Nucleus accumbens (tissue), 56 donors: ENCODE measurements around the gene AGBL3.

ENCODE experiments used
- DNase-seq, 56 donors: peaks; one replicate each; lab custom pipeline; 2025; lab: John Stamatoyannopoulos, UW

AGBL3 gene

GRCh38 chr7:135129579-135129978 lies 143.3 kb downstream of the AGBL3 start:
- no peak for DNase-seq

GRCh38 chr7:135143885-135144668 lies 157.8 kb downstream of the AGBL3 start:
- DNase-seq: no peak

DNA sequence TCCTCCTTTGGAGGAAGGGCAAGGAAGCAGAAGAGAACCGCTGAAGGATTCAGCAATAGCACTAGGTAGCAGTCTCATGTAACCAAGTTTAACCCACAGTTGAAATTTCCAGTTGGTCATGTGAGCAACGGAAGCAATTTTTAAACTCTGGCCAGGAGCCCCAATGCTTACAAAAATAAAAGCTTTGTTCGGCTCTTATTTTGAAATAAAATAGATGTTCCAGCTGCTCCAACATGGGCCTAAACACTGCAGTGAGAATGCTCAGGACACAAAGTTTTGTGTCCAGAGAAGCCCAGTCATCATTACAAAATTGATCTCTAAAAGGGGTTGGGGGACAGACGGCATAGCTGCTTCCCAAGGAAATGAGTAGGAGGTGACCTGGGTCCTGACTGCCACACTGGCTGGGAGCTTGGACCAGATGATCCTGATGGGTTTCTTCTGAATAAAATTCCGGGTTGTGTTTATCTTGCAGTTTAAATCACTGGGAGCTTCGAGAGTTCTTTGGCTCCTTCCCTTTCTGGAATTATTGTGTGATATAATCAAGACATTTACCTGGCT lies 161.1 kb downstream of the AGBL3 start:
- DNase-seq: peak in 2 of 56 donors; percentile 24 to 35

DNA sequence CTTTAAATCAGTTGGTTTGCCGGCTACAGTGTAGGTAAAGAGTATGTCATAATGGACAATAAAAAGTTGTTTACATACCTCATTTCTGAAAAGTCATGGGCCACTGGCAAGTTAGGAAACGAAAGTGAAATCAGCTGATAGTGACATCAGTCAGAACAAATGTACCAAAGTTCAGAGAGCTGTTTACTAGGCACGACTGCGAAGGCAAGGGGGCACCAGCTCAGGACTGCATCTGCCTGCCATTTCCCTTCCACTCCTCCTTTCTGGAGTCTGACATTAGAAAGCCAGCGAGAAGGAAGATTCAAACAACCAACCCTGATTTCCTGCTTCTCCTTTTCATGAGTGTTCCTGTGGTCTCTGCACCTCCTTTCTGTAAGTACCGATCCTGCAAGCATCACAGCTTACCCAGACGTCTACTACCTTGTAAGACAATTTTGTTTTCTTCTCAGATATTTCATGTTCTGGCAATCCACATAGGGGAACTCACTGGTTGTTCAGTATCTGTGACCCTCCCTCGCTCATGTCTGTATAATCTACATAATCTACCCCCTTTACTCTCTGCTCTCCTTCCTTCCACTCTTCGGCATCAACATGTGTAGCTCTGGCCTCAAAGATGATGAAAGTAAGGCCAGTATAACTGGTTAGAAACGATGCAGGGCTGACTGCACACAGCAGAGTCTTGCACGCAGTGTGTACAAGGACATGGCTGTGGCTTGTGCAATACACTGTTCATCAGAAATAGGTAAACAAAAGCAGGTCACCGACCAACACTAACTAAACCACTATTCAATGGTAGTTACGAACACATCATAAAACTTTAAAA lies 161.8 kb downstream of the AGBL3 start, which contains the start of gene TMEM140:
Gene TMEM140, plus strand, starts transcription at position 174 of the 823 bp plus-strand sequence. CDS start 16,370 bp downstream, outside the sequence.
- peak in 19 of 56 donors; percentile 15 to 63 (median 33) for DNase-seq

DNA sequence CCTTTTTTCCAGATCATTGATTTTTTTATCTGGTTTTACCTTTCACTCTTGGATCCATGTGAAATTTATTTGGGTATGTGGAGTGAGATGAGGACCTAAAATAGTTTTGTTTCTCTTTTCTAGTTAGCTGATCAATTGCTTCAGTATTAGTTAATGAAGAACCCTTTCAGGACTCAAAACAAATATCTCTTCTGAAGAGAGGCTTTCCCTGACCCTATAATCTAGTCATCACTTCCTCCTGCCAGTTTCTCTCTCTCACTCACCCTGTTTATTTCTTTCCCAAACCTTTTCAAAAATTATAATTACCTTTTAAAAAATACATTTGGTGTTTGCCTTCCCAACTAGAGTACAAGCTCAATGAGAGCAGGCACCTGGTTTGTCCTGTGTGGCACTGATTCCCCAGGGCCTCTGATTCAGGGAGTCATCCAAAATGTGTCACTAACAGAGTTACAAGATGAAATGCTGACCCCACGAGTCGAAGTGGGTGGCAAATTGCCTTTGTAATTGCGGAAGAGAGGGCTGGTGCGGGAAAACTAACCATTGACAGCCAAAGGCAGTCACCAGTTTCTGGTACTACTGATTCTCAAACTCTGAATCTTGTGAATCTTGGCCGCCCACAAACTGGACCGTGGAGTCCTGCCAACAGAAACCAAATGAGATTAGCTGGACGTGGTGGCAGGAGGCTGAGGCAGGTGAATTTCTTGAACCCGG lies 163.9 kb downstream of the AGBL3 start:
- DNase-seq: no peak

- no peak for DNase-seq
Observed at GRCh38 chr7:135151132-135151531, 164.8 kb downstream of the AGBL3 start.

DNA sequence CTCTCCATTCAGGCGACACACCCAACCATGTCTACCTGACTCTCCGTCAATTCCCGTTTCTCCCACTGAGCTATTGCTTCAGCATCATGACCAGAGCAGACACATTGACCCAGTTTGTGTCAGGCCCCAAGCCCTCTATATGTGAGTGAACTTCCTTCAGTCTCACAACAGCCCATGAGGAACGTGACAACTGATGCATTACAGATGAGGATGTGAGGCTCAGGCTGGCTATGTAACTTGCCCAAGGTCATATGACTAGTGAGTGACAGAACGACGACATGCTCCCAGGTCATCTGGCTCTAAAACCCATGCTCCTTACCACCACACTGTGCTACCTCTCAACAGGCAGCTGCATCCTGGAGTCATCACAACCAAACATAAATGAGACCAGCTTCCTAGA lies 165.2 kb downstream of the AGBL3 start:
- DNase-seq: no peak

- DNase-seq: no peak
Observed at GRCh38 chr7:135152442-135152841, 166.1 kb downstream of the AGBL3 start.

- DNase-seq: no peak
Observed at GRCh38 chr7:135154734-135155133, 168.4 kb downstream of the AGBL3 start.

DNA sequence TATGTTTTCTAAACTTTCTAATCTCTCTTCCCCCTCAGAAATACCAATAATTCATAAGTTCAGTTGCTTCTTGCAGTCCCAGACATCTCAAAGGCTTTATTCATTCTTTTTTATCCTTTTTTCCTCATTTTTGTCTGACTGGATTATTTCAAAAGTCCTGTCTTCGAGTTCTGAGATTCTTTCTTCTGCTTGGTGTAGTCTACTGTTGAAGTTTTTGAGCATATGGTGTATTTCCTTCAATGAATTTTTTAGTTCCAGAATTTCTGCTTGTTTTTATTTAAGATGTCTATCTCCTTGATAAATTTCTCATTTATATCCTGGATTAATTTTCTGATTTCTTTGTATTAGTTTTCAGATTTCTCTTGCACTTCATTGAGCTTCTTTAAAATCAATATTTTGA lies 170.0 kb downstream of the AGBL3 start:
- no peak for DNase-seq

DNA sequence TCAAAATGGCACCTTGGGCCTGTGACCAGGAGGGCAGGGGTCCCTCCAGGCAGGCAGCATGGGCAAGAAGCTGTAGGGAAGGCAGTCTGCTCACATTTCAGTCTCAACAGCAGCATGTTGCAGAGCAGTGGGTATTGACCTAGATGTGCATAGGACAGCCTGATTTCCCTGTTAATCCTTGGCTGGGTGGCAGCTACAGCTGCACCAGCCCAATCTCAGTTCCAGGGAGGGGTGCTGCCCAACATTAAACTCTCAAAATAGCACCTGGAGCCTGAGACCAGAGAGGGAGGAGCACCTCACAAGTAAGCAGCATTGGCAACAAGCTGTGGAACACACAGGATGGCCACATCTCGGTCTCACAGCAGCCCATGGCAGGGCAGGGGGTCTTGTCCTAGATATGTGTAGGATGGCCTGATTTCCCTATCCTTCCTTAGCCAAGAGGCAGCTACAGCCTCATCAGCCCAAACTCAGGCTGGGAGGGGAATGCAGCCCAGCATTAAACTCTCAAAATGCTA lies 171.9 kb downstream of the AGBL3 start:
- no peak for DNase-seq

DNA sequence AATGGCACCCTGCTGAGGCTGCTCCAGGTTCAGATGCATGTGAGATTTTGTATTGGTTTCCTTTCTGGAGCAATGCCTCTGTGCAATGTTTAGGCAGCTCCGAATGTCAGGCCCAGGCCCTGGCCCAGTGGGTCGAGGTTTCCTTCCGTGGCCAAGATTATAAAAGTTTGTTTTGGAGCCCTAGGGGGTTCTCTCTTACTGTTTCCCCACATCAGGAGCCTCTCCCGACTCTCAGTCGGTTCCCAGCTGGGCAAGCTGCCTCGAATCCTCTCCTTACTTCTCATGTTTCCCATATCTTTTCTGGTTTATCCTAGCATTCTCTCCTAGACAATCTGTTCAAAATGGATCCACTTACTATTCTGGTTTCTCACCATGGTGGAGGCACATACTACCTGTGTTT lies 172.6 kb downstream of the AGBL3 start:
- DNase-seq: no peak

DNA sequence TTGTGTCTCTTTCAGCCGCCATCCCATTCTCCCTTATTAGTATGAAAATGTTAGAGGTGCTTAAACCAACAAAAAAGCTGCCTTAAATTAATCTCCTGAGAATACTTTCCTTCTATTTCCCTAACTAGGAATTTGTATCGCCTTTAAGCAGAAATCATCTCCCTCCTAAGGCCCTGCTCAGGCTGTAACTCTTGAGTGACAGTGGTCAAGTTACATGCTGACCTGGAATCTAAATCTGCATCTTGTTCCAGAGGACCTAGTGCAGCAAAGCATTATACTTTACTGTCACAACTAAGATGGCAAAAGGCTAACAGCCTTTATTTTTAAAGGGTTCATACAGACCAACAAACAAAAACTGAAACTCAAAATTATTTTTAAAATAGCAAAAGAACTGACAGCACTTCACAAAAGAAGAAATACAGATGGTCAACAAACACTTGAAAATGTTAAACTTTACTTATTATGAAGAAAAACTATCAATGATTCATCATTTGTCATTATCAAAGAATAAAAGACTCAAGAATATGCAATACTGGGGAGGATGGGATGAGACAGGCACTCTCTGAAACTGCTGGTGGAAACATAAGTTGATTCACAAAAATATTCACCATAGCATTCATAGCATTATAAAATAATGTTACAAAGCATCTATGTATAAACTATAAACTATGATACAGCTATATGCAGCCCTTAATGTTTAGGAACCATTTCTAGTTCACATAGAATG lies 173.2 kb downstream of the AGBL3 start:
- no peak for DNase-seq

GRCh38 chr7:135160098-135160857 lies 174.0 kb downstream of the AGBL3 start:
- DNase-seq: no peak

DNA sequence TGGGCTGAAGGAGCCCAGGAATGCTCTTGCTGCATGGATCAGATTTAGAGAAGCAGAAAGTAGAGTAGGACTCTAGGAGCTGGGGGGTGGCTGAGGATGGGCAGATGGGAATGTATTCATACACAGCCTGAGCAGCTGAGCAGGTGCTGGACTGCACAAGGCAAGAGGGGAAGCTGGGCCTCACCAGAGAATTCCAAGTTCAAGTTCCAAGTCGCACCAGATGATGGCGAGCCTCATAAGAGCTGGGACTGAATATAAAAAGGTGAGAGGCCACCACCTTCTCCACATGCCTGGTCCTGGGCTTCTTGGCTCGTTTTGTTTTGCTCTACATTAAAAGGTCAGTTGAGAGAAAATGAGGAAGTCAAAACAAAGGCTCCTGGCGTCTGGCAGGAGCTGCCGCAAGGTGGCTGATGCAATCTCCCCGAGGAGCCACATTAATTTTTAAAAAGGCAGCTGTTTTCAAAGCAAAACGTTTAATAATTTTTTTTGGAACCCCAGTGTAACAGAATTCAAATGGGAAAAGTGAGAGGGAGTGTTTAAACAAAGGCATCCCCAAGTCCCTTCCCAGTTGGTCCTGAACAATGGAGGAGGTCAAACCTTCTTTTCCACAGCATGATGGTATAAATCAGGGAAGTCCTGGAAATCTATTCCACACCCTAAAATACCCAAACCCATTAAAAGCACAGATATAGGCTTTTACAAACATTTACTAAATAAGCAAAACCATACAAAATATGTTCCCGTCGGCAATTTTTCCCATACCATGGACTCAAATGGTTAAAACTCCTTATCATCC lies 174.7 kb downstream of the AGBL3 start:
- no peak for DNase-seq

- DNase-seq: no peak
Observed at GRCh38 chr7:135161669-135162068, 175.4 kb downstream of the AGBL3 start.

DNA sequence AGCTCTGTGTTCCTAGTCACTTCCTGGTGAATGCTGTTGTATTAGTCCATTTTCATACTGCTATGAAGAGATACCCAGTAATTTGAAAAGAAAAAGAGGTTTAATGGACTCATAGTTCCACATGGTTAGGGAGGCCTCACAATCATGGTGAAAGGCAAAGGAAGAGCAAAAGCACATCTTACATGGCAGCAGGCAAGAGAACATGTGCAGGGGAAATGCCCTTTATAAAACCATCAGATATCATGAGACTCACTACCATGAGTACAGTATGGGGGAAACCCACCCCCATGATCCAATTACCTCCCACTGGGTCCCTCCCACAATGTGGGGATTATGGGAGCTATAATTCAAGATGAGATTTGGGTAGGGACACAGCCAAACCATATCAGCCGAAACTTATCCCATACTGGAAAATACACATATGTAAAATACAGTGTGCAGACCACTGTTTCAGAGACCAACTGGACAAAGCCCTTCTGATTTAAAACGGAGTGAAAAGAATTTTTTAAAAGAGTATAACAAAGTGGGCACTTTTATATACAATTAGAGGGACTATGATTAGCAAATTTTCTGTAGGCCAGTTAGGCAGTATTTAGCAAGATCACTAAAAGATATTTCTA lies 176.2 kb downstream of the AGBL3 start:
- no peak for DNase-seq
